Activated T-cell treated with anti-CD3 and anti-CD28 coated beads for 48 hours (primary cell): ENCODE results near the gene TMX1.

Experiments used
- DNase-seq: peaks from one replicate; pipeline ENCODE4 v3.0.0-alpha.2; 2020; ENCODE audit warnings: low read depth

TMX1 gene

GRCh38 chr14:51293149-51293911, 53.3 kb downstream of the TMX1 start:
- no peak for DNase-seq

- no peak for DNase-seq
Measured at GRCh38 chr14:51293912-51294389, 53.9 kb downstream of the TMX1 start.

- DNase-seq: no peak
Measured at GRCh38 chr14:51294951-51295525, 55.0 kb downstream of the TMX1 start.

- no peak for DNase-seq
Measured at GRCh38 chr14:51295646-51296263, 55.7 kb downstream of the TMX1 start.

- no peak for DNase-seq
Measured at GRCh38 chr14:51297066-51297465, 57.0 kb downstream of the TMX1 start.

- no peak for DNase-seq
Measured at GRCh38 chr14:51298895-51299294, 58.8 kb downstream of the TMX1 start.

GRCh38 chr14:51302295-51303030, 62.4 kb downstream of the TMX1 start:
- no peak for DNase-seq

GRCh38 chr14:51304438-51304837, 64.4 kb downstream of the TMX1 start:
- DNase-seq: peak; percentile 21

- no peak for DNase-seq
Measured at GRCh38 chr14:51304941-51305340, 64.9 kb downstream of the TMX1 start.

GRCh38 chr14:51305751-51306150, 65.7 kb downstream of the TMX1 start:
- no peak for DNase-seq
